ENCODE results near the gene KRT28. TPM values are rescaled to one million over a fixed set of nuclear protein-coding genes. Genes with fewer than 3 reads are reported as not detected.

The KRT28 gene
- total RNA-seq, 1 experiment from 2014 or later, result not detected

DNA sequence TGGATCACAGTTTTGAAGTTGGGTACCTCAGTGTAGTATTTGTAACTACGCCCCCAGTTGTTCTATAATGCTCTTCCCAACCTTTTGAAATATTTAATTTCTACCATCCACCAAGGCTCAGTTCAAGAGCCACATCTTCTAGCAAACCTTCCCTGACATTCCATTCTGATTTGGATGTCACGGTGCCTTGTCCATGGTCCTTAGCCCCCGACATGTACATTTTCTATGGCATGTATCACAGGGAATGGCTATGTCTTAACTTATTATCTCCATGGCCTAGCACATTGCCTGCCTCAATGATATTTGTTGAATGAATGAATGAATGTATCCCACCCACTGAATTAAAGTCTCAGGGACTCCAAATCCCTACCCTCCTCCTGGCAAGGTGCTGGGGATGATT lies 6.4 kb upstream of the KRT28 start:
- TF ChIP-seq, protein P1, sequence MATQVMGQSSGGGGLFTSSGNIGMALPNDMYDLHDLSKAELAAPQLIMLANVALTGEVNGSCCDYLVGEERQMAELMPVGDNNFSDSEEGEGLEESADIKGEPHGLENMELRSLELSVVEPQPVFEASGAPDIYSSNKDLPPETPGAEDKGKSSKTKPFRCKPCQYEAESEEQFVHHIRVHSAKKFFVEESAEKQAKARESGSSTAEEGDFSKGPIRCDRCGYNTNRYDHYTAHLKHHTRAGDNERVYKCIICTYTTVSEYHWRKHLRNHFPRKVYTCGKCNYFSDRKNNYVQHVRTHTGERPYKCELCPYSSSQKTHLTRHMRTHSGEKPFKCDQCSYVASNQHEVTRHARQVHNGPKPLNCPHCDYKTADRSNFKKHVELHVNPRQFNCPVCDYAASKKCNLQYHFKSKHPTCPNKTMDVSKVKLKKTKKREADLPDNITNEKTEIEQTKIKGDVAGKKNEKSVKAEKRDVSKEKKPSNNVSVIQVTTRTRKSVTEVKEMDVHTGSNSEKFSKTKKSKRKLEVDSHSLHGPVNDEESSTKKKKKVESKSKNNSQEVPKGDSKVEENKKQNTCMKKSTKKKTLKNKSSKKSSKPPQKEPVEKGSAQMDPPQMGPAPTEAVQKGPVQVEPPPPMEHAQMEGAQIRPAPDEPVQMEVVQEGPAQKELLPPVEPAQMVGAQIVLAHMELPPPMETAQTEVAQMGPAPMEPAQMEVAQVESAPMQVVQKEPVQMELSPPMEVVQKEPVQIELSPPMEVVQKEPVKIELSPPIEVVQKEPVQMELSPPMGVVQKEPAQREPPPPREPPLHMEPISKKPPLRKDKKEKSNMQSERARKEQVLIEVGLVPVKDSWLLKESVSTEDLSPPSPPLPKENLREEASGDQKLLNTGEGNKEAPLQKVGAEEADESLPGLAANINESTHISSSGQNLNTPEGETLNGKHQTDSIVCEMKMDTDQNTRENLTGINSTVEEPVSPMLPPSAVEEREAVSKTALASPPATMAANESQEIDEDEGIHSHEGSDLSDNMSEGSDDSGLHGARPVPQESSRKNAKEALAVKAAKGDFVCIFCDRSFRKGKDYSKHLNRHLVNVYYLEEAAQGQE (IDR thresholded peaks at IDR 0.05; ENCODE audit: insufficient read depth in 1 of 2, low read depth in 2 of 2, low read length in 1 of 2), result peak; percentile 71 to 78; a peak in 3 of 4 replicates
- TF ChIP-seq CTCF (IDR thresholded peaks at IDR 0.05), result no peak
- no peak for TF ChIP-seq POLR2AphosphoS5 (IDR thresholded peaks at IDR 0.05; ENCODE audit: low read depth, low read length)
- in situ Hi-C loops (cut with HindIII; ENCODE audit: low pct_unique_long_range_greater_than_20kb, low sequenced_read_pairs) (no loop called here), intact Hi-C loops (cut with micrococcal nuclease; ENCODE audit: unreplicated experiment) (no loop called here)
- ChIA-PET CTCF (no interaction called here), POLR2A (no interaction called here)
- DNase-seq (ENCODE audit: low read depth, low spot score) (no peak), ATAC-seq (no peak)
- Histone ChIP-seq H3K36me3 (ENCODE audit: control insufficient read depth, insufficient read depth, low read length) (no peaks in the 10 kb centered on the region), H3K4me3 (ENCODE audit: low read depth in 2 of 2, low read length in 2 of 2) (no peak overlapping the region), H3K9me3 (ENCODE audit: control insufficient read depth, insufficient read depth, low read depth, low read length) (no peaks in the 10 kb centered on the region), H3K27me3 (ENCODE audit: control insufficient read depth, insufficient read depth, low read length) (peaks cover 16% of the 10 kb centered on the region), H3K4me1 (ENCODE audit: control insufficient read depth, insufficient read depth, low read length) (peaks cover 5% of the 10 kb centered on the region), H3K27ac (ENCODE audit: low read length) (no peak overlapping the region)
- BruUV-seq (replicated peaks), result no TSS peak

GRCh38 chr17:40803617-40804082 lies 3.9 kb upstream of the KRT28 start:
- H3K36me3 ChIP-seq (ENCODE audit: control insufficient read depth, insufficient read depth, low read length), result no peaks in the 10 kb centered on the region
- H3K4me3 ChIP-seq (ENCODE audit: low read depth in 2 of 2, low read length in 2 of 2), result no peak overlapping the region
- H3K27me3 ChIP-seq (ENCODE audit: control insufficient read depth, insufficient read depth, low read length), result peaks cover 27% of the 10 kb centered on the region
- DNase-seq (ENCODE audit: low read depth, low spot score) (no peak), ATAC-seq (peak; percentile 100)
- TF ChIP-seq TCF7L2 (IDR thresholded peaks at IDR 0.05; ENCODE audit: low read depth, low read length), result no peak
- peak; percentile 92 for TF ChIP-seq CTCF (IDR thresholded peaks at IDR 0.05)
- no TSS peak for BruUV-seq (replicated peaks)
- intact Hi-C loops (cut with micrococcal nuclease; ENCODE audit: unreplicated experiment) (loop anchor here (2.0 to 5.0 kb wide), 2 partner anchors 49 to 863 kb away; no protein-coding TSS in a partner anchor), in situ Hi-C loops (cut with HindIII; ENCODE audit: low pct_unique_long_range_greater_than_20kb, low sequenced_read_pairs) (no loop called here)
- peaks cover 5% of the 10 kb centered on the region for H3K4me1 ChIP-seq (ENCODE audit: control insufficient read depth, insufficient read depth, low read length)
- ChIA-PET POLR2A (no interaction called here), CTCF (no interaction called here)
- H3K9me3 ChIP-seq (ENCODE audit: control insufficient read depth, insufficient read depth, low read depth, low read length), result no peaks in the 10 kb centered on the region
- no peak overlapping the region for H3K27ac ChIP-seq (ENCODE audit: low read length)

- in situ Hi-C loops (cut with HindIII; ENCODE audit: low pct_unique_long_range_greater_than_20kb, low sequenced_read_pairs), result no loop called here
- H3K27ac ChIP-seq (ENCODE audit: low read length), result no peak overlapping the region
- DNase-seq (ENCODE audit: low read depth, low spot score), result no peak
- H3K4me1 ChIP-seq (ENCODE audit: control insufficient read depth, insufficient read depth, low read length), result peaks cover 5% of the 10 kb centered on the region
- no peak overlapping the region for H3K4me3 ChIP-seq (ENCODE audit: low read depth in 2 of 2, low read length in 2 of 2)
- H3K9me3 ChIP-seq (ENCODE audit: control insufficient read depth, insufficient read depth, low read depth, low read length), result no peaks in the 10 kb centered on the region
- no TSS peak for BruUV-seq (replicated peaks)
- intact Hi-C loops (cut with micrococcal nuclease; ENCODE audit: unreplicated experiment), result loop anchor here (5.0 kb wide), 1 partner anchor 51 kb away; no protein-coding TSS in a partner anchor
- ATAC-seq, result no peak
- TF ChIP-seq CTCF (IDR thresholded peaks at IDR 0.05) (no peak), POLR2AphosphoS5 (IDR thresholded peaks at IDR 0.05; ENCODE audit: low read depth, low read length) (no peak), SIN3A (IDR thresholded peaks at IDR 0.05; ENCODE audit: borderline replicate concordance, insufficient read depth, low read depth, low read length) (no peak), TCF7L2 (IDR thresholded peaks at IDR 0.05; ENCODE audit: low read depth, low read length) (no peak)
- TF ChIP-seq, protein P1 (IDR thresholded peaks at IDR 0.05; ENCODE audit: insufficient read depth in 1 of 2, low read depth in 2 of 2, low read length in 1 of 2), result no peak
- POLR2A ChIA-PET, result no interaction called here
- CTCF ChIA-PET, result interaction anchor here (0.7 kb wide), 1 partner anchor 720 kb away, joined by 4 read pairs; no protein-coding TSS in a partner anchor
- H3K36me3 ChIP-seq (ENCODE audit: control insufficient read depth, insufficient read depth, low read length), result no peaks in the 10 kb centered on the region
- peaks cover 30% of the 10 kb centered on the region for H3K27me3 ChIP-seq (ENCODE audit: control insufficient read depth, insufficient read depth, low read length)
These were observed 1.4 kb upstream of the KRT28 start for GRCh38 chr17:40801157-40801556.

Data from Panc1 (cell line).